GM19324 (cell line): ENCODE measurements around the gene HYPK.
A peak's percentile ranks its signal among the peaks of the same experiment; 100 is the strongest.
"Not testable (repeated sequence)": the region's sequence is repeated elsewhere in the genome, so short reads cannot be mapped to it uniquely, and the experiment has no call there.

Experiments
- ATAC-seq: cut with Tn5 transposase; IDR thresholded peaks from one replicate; pipeline ENCODE4 v1.9.1; 2021; ENCODE audit warnings: mild to moderate bottlenecking, moderate library complexity; ENCODE audit not compliant: unreplicated experiment, low FRiP score

HYPK gene

GRCh38 chr15:43795197-43795596, 5.2 kb upstream of the HYPK start:
- ATAC-seq: no peak

- no peak for ATAC-seq
Observed at GRCh38 chr15:43795997-43796396, 4.4 kb upstream of the HYPK start.

GRCh38 chr15:43796566-43796965, 3.8 kb upstream of the HYPK start:
- no peak for ATAC-seq

- no peak for ATAC-seq
Observed at GRCh38 chr15:43799209-43799944, 1.0 kb upstream of the HYPK start.

GRCh38 chr15:43799945-43800285, 484 bp upstream of the HYPK start, which contains the start of gene SERINC4:
Gene SERINC4, minus strand, starts transcription at chr15:43800220. Its CDS starts 234 bp downstream, at chr15:43799986.
- no peak for ATAC-seq

- not testable (repeated sequence) for ATAC-seq
Observed at GRCh38 chr15:43802676-43803075, 2.3 kb downstream of the HYPK start.

GRCh38 chr15:43808435-43808950, 8.1 kb downstream of the HYPK start:
- no peak for ATAC-seq

- ATAC-seq: no peak
Observed at GRCh38 chr15:43808960-43809678, 8.7 kb downstream of the HYPK start.

- ATAC-seq: not testable (repeated sequence)
Observed at GRCh38 chr15:43815064-43815463, 14.7 kb downstream of the HYPK start.

GRCh38 chr15:43821505-43821904, 21.1 kb downstream of the HYPK start:
- ATAC-seq: no peak

GRCh38 chr15:43824302-43825246, 24.2 kb downstream of the HYPK start, which contains the start of gene MFAP1:
Gene MFAP1, minus strand, starts transcription at chr15:43824690. Its CDS starts 121 bp downstream, at chr15:43824569.
- ATAC-seq: peak; percentile 78

- not testable (repeated sequence) for ATAC-seq
Observed at GRCh38 chr15:43825305-43825704, 24.9 kb downstream of the HYPK start.

GRCh38 chr15:43826029-43826507, 25.7 kb downstream of the HYPK start:
- no peak for ATAC-seq

- ATAC-seq: peak; percentile 66
Observed at GRCh38 chr15:43826508-43827341, 26.3 kb downstream of the HYPK start, which contains the start of gene WDR76. Gene WDR76, plus strand, starts transcription at chr15:43827002. Its CDS starts 31 bp downstream, at chr15:43827033.

- no peak for ATAC-seq
Observed at GRCh38 chr15:43828061-43828657, 27.8 kb downstream of the HYPK start.

- ATAC-seq: not testable (repeated sequence)
Observed at GRCh38 chr15:43829951-43830540, 29.6 kb downstream of the HYPK start.

- not testable (repeated sequence) for ATAC-seq
Observed at GRCh38 chr15:43830691-43831275, 30.4 kb downstream of the HYPK start.

GRCh38 chr15:43831519-43832052, 31.2 kb downstream of the HYPK start:
- not testable (repeated sequence) for ATAC-seq
